NCI-H82 (cell line): Measurements from ENCODE around the gene EXOC3L2.
"Not testable (repeated sequence)": the region's sequence is repeated elsewhere in the genome, so short reads cannot be mapped to it uniquely, and the experiment has no call there.

Experiments
- DNase-seq: peaks from one replicate; lab custom pipeline; 2025; lab: John Stamatoyannopoulos, UW

EXOC3L2 gene

DNA sequence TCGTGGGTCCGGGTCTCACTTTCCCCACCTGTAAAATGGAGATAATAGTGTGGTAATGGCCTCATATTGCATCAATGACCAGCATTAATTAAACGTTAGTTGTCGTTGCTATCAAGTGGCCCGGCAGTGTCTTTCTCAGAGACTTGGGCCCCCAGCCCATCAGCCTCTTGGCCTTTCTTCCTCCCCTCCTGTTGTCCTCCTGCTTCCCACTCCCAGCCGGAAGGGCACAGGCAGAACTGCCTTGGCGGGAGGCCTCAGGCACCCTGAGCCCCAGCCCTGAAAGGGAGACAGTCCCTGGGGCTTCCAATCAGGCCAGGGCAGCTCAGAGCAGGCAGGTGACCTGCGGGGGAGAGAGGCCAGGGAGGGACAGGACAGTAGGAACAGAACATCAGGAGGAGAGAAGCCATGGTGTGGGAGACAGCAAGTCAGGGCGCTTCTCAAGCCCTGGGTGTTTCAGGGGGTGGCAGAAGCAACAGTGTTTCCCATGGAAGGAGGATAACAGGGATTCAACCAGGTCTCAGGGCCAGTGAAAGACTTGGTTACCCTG is 10.5 kb upstream of the EXOC3L2 start:
- no peak for DNase-seq

GRCh38 chr19:45254044-45254531 is 8.9 kb upstream of the EXOC3L2 start:
- no peak for DNase-seq

DNA sequence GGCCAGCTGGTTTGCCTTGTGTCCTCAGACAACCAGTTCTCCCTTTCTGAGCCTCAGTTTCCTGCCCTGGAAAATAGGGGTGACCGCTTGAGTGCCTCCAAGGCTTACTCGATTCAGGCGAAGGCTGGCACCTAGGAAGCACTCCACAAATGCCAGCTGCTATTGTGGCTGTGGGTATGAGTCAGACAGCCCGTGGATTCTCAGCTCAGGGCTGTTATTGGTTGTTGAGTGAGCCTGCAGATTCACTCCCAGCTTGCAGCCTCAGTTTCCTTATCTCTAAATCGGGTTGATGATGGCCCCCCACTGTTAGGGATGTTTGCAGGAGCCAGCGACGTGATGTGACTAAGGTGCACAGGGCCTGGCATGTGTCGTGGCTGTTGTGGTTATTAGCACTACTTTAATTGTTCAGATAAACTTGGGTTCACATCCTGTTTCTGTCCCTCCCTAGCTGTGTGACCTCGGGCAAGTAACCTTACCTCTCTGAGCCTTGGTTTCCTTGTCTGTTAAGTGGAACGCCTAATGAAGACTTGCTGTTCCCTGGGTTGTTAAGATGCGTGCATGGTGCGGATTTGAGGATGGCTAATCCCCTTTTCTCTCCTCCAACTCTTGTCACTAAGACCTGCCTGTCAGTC is 8.3 kb upstream of the EXOC3L2 start:
- DNase-seq, result peak; percentile 56

- DNase-seq, result peak; percentile 45
Observed at GRCh38 chr19:45251452-45252354, 6.5 kb upstream of the EXOC3L2 start.

- peak; percentile 75 for DNase-seq
Observed at GRCh38 chr19:45250832-45251451, 5.7 kb upstream of the EXOC3L2 start, which contains the start of gene MARK4. MARK4 (plus strand) TSS chr19:45251271; CDS start chr19:45251589, 318 bp downstream.

DNA sequence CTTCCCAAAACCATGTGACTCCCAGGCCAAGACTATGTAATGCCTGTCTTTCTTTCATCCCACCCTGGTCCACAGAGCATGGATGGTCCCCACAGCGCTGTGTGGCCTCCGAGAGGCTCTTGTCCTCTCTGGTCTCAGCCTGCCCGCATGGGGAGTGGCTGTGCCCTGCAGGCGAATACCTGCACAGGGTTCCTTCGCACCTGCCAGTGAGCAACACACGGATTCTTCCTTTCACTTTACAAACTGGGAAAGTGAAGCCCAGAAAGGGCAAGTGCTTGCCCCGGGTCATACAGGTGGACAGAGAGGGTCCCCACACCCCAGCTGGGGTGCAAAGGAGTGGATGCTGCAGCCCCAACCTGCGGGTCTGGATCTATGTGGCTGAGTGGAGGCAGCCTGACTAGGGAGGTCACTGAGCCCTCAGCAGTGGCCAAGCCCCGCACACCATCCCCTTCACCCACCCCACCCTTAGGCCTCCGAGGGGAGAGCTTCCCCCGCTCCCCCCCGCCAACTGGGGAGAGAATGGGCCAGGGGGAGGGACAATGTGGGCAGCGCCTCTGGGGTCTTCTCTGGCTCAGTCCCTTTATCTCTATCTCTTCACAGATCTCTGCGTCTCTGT is 5.1 kb upstream of the EXOC3L2 start:
- no peak for DNase-seq

DNA sequence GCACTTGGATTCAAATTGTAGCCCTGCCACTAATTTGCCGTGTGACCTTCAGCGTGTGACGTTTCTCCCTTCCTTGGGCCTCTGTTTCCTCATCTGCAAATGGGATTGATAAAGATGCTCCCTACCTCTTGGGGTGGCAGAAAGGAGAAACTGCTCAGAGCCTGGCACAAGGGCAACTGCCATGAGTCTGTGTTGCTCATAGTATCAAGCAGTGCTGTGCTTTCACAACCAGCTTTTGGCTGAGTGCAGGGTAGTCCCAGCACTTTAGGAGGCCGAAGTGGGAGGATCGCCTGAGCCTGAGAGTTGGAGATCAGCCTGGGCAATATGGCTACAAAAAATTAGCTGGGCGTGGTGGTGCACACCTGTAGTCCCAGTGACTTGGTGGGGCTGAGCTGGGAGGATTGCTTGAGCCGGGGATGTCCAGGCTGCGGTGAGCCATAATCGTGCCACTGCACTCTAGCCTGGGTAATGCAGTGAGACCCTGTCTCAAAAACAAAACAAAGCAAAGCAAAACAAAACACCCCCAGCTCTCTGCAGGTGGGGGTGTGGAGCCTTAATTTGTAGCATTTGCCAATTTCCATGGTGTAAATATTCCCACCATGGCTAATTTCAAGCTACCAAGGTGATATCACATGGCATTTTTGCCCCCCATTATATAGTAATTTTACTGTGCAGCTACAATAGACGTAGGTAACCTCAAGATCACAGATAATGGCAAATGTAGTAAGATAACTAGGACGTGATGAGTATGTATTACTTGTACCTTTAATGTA is 4.2 kb upstream of the EXOC3L2 start:
- DNase-seq, result no peak

DNA sequence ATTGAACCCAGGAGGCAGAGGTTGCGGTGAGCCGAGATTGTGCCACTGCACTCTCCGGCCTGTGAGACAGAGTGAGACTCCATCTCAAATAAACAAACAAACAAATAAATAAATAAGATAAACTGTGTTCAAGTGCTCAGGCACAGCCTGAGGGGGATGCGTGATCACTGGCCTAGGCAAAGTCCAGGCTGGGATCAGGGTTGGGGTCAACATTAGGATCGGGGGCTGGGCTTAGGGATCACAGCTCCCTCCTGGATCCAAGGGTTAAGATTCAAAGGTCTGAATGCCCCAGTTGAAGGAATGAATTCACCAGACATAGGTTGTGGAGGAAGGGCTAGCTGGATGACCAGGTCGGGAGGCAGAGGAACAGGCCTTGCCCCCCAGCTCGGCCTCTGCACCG is 1.9 kb upstream of the EXOC3L2 start:
- DNase-seq, result no peak

- no peak for DNase-seq
Observed at GRCh38 chr19:45245826-45246225, 619 bp upstream of the EXOC3L2 start.

DNA sequence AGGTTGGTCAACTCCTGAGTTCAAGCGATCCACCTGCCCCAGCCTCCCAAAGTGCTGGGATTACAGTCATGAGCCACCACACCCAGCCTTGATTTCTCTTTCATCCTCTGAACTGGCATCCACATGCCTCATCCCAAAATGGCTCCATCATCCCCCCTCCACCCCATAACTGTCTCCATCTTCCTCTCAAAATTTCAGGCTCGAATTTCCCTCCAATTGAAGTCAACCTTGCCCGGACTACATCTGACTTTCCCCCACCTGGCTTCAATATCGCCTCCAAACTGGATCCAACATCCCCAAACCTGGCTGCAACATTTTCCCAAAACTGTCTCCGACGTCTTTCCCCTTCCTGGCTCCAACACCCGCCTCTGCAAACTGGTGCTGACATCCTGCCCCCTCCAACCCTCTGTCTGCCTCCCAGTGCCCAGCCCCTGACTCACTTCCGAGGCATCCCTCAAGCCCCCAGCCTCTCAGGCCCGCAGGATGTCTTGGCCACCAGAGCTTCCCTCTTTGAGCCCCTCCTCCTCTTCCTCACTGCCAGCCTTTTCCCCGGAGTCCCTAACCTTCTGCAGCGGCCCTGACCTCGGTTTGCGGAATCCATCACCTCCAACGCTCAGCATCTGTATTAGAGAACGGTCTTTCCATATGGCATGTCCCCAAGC is 943 bp downstream of the EXOC3L2 start:
- DNase-seq, result no peak

GRCh38 chr19:45243144-45243732 is 2.0 kb downstream of the EXOC3L2 start:
- no peak for DNase-seq

- no peak for DNase-seq
Observed at GRCh38 chr19:45238556-45238955, 6.7 kb downstream of the EXOC3L2 start.

DNA sequence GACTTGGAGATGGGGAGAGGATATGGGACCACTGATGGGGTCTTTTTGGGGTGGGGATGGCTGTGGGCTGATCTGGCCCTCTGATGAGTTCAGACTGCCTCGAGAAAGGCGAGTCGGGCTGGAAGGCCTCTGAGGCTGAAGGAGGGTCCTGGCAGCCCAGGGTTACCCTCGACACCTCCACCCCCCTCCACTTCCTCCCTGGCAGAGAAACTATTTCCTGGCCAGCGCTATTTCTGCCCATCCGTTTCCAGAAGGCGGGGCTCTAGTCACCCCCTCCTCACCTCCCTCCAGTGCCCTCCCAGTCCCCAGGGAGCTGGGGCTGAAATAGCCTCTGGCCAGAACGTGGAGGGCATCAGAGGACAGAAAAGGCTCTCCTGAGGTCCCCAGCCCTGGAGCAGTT is 9.7 kb downstream of the EXOC3L2 start:
- DNase-seq, result no peak

GRCh38 chr19:45234089-45234869 is 10.9 kb downstream of the EXOC3L2 start:
- DNase-seq, result no peak

DNA sequence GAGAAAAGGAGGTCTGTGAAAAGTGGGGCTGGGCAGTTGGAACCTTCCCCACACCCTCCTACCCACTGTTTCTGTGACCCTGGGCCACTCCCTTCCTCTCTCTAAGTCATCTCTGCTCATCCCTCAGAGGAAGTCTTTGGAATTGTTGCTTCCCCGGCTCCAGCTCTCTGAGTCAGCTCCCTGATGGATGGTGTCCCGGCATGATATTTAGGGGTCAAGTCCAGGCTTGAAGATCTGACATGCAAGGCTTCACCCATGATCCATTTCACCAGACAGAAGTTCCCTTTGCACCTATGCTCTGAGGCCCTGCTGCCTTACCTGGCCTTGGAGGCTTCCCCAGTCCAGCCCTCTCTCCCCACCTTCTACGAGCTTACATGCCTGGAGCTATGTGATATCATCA is 13.3 kb downstream of the EXOC3L2 start:
- DNase-seq, result no peak

DNA sequence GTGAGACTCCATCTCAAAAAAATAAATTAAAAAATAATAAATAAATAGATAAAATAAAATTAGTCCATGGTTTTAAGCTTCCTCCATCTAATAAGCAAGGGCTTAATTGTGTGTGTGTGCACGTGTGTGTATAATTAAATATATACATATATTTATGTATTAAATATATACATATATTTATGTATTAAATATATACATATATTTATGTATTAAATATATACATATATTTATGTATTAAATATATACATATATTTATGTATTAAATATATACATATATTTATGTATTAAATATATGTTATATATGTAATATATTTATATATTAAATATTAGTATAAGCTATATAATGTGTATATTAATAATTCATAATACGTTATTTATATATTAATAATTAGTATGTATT is 16.2 kb downstream of the EXOC3L2 start:
- not testable (repeated sequence) for DNase-seq

DNA sequence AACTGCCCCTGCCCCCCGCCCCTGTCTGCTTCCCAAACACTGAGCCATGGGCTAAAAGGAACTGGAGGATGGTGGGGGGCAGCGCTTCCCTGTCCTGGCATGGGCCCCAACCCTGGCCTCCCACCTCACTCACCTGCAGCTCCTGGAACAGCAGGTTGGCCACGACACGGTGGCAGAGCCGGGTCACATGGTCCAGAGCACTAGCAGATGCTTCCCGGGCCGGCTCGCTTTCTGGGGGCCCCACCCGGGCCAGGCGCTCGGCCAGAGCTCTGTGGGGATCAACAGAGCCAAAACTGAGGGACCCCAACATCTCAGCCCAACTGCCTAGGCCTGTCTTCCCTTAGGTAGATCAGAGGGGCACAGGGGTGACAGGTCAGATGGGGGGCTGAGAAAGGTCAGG is 20.6 kb downstream of the EXOC3L2 start:
- no peak for DNase-seq

GRCh38 chr19:45223879-45224278 is 21.3 kb downstream of the EXOC3L2 start:
- DNase-seq, result no peak

GRCh38 chr19:45222724-45223123 is 22.5 kb downstream of the EXOC3L2 start:
- no peak for DNase-seq
